Measurements from ENCODE around the gene ARHGEF10L. TPM values are rescaled to one million over a fixed set of nuclear protein-coding genes. Genes with fewer than 3 reads are reported as not detected.

Gene ARHGEF10L
- total RNA-seq, 4 donors from 2014 or later = 38.5 to 73.8 (median 41.7) TPM

DNA sequence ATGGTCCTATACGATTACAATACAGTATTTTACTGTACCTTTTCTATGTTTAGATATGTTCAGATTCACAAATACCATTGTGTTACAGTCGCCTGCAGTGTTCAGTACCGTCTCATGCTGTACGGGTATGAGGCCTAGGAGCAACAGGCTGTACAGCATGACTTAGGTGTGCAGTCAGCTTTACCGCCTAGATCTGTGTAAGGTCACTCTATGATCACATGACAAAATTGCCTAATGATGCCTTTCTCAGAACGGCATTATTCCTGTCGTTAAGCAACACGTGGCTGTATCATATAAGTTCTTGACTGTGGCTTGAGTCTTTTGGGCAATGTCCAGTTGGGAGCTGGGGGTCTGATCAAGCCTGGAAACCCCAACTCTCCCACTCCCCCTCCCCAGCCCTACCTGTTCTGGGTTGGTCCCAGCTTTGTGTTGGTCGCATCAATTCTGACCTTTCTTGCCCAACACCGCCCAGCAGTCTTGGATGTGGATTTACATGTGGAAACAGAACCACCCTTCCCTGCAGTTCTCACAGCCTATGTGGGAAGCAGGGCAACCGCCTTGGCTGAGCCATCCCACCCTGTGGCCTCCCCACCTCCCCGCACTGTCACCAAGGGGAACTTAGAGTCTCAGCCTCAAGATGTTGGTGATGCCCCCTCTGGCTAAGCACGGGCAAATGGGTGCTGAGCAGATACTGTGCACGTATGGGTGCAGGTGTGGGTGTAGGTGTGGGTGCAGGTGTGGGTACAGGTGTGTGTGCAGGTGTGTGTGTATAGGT is 135.4 kb downstream of the ARHGEF10L start:
- WGBS, 2 donors = 65 to 70% methylated on average over 14 of the region's 14 CpGs
- Histone ChIP-seq H3K4me1 (peaks cover 0 to 35% (median 8%) of the 10 kb centered on the region in 4 donors), H3K36me3 (peaks cover 0 to 42% (median 0%) of the 10 kb centered on the region in 3 donors), H3K9me3 (no peaks in the 10 kb centered on the region), H3K27me3 (no peaks in the 10 kb centered on the region), H3K4me3 (no peak overlapping the region), H3K27ac (peak overlapping the region in 1 of 4 donors; percentile 60)
- TF ChIP-seq EP300 (IDR thresholded peaks at IDR 0.05) (no peak), POLR2A (IDR thresholded peaks at IDR 0.05) (no peak)
- TF ChIP-seq, protein P1, sequence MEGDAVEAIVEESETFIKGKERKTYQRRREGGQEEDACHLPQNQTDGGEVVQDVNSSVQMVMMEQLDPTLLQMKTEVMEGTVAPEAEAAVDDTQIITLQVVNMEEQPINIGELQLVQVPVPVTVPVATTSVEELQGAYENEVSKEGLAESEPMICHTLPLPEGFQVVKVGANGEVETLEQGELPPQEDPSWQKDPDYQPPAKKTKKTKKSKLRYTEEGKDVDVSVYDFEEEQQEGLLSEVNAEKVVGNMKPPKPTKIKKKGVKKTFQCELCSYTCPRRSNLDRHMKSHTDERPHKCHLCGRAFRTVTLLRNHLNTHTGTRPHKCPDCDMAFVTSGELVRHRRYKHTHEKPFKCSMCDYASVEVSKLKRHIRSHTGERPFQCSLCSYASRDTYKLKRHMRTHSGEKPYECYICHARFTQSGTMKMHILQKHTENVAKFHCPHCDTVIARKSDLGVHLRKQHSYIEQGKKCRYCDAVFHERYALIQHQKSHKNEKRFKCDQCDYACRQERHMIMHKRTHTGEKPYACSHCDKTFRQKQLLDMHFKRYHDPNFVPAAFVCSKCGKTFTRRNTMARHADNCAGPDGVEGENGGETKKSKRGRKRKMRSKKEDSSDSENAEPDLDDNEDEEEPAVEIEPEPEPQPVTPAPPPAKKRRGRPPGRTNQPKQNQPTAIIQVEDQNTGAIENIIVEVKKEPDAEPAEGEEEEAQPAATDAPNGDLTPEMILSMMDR (IDR thresholded peaks at IDR 0.05) = no peak
- DNase-seq (ENCODE audit: low spot score in 2 of 2) = no peak

GRCh38 chr1:17675744-17676143 is 136.2 kb downstream of the ARHGEF10L start:
- H3K4me3 ChIP-seq = no peak overlapping the region
- no peak overlapping the region for H3K27ac ChIP-seq
- TF ChIP-seq POLR2A (IDR thresholded peaks at IDR 0.05) = no peak
- TF ChIP-seq EP300 (IDR thresholded peaks at IDR 0.05) = no peak
- TF ChIP-seq, protein P1 (IDR thresholded peaks at IDR 0.05) = no peak
- WGBS, 2 donors = 84 to 94% methylated on average over 3 of the region's 3 CpGs
- peaks cover 0 to 35% (median 8%) of the 10 kb centered on the region in 4 donors for H3K4me1 ChIP-seq
- peaks cover 0 to 39% (median 0%) of the 10 kb centered on the region in 3 donors for H3K36me3 ChIP-seq
- H3K9me3 ChIP-seq = no peaks in the 10 kb centered on the region
- no peak for DNase-seq (ENCODE audit: low spot score in 2 of 2)
- H3K27me3 ChIP-seq = no peaks in the 10 kb centered on the region

- peaks cover 0 to 37% (median 8%) of the 10 kb centered on the region in 4 donors for H3K4me1 ChIP-seq
- 62 to 64% methylated on average over 11 of the region's 11 CpGs for WGBS, 2 donors
- peaks cover 0 to 37% (median 0%) of the 10 kb centered on the region in 3 donors for H3K36me3 ChIP-seq
- H3K27ac ChIP-seq = no peak overlapping the region
- no peak overlapping the region for H3K4me3 ChIP-seq
- TF ChIP-seq EP300 (IDR thresholded peaks at IDR 0.05) (no peak), POLR2A (IDR thresholded peaks at IDR 0.05) (no peak)
- TF ChIP-seq, protein P1 (IDR thresholded peaks at IDR 0.05) = no peak
- H3K9me3 ChIP-seq = no peaks in the 10 kb centered on the region
- no peak for DNase-seq (ENCODE audit: low spot score in 2 of 2)
- no peaks in the 10 kb centered on the region for H3K27me3 ChIP-seq
Measured at GRCh38 chr1:17676387-17677060, 137.0 kb downstream of the ARHGEF10L start.

- no peaks in the 10 kb centered on the region for H3K9me3 ChIP-seq
- H3K27me3 ChIP-seq = no peaks in the 10 kb centered on the region
- 92% methylated on average over 4 to 6 of the region's 6 CpGs for WGBS, 2 donors
- no peak for DNase-seq (ENCODE audit: low spot score in 2 of 2)
- no peak overlapping the region for H3K4me3 ChIP-seq
- TF ChIP-seq, protein P1 (IDR thresholded peaks at IDR 0.05) = no peak
- TF ChIP-seq POLR2A (IDR thresholded peaks at IDR 0.05) (no peak), EP300 (IDR thresholded peaks at IDR 0.05) (no peak)
- no peak overlapping the region for H3K27ac ChIP-seq
- H3K4me1 ChIP-seq = peaks cover 0 to 46% (median 7%) of the 10 kb centered on the region in 4 donors
- H3K36me3 ChIP-seq = peaks cover 0 to 37% (median 0%) of the 10 kb centered on the region in 3 donors
Measured at GRCh38 chr1:17678011-17678410, 138.5 kb downstream of the ARHGEF10L start.

GRCh38 chr1:17679856-17680255 is 140.4 kb downstream of the ARHGEF10L start:
- no peak for DNase-seq (ENCODE audit: low spot score in 2 of 2)
- no peaks in the 10 kb centered on the region for H3K27me3 ChIP-seq
- no peak overlapping the region for H3K27ac ChIP-seq
- H3K4me3 ChIP-seq = no peak overlapping the region
- 95 to 100% methylated on average over 8 to 16 of the region's 16 CpGs for WGBS, 2 donors
- peaks cover 0 to 42% (median 0%) of the 10 kb centered on the region in 3 donors for H3K36me3 ChIP-seq
- no peaks in the 10 kb centered on the region for H3K9me3 ChIP-seq
- TF ChIP-seq EP300 (IDR thresholded peaks at IDR 0.05) (no peak), POLR2A (IDR thresholded peaks at IDR 0.05) (no peak)
- TF ChIP-seq, protein P1 (IDR thresholded peaks at IDR 0.05) = no peak
- H3K4me1 ChIP-seq = peaks cover 0 to 28% (median 0%) of the 10 kb centered on the region in 4 donors
